ENCODE data around the gene APLNR. TPM values are rescaled to one million over a fixed set of nuclear protein-coding genes. Genes with fewer than 3 reads are reported as not detected.

APLNR gene
- total RNA-seq, 2 donors from 2014 or later: 6.3 to 13.6 TPM

GRCh38 chr11:57269571-57270021 lies 32.5 kb upstream of the APLNR start:
- no peak overlapping the region for H3K4me3 ChIP-seq
- peaks cover 0 to 13% of the 10 kb centered on the region in 2 donors for H3K4me1 ChIP-seq
- no peaks in the 10 kb centered on the region for H3K36me3 ChIP-seq
- no peaks in the 10 kb centered on the region for H3K27me3 ChIP-seq
- no peak for TF ChIP-seq CTCF (IDR thresholded peaks at IDR 0.05)
- H3K9me3 ChIP-seq: peaks cover 0 to 22% of the 10 kb centered on the region in 2 donors
- no peak for DNase-seq (ENCODE audit: low spot score)
- H3K27ac ChIP-seq: no peak overlapping the region

- Histone ChIP-seq H3K9me3 (peaks cover 0 to 9% of the 10 kb centered on the region in 2 donors), H3K27me3 (no peaks in the 10 kb centered on the region), H3K36me3 (no peaks in the 10 kb centered on the region), H3K4me1 (peaks cover 0 to 13% of the 10 kb centered on the region in 2 donors), H3K4me3 (no peak overlapping the region), H3K27ac (no peak overlapping the region)
- no peak for TF ChIP-seq CTCF (IDR thresholded peaks at IDR 0.05)
- DNase-seq (ENCODE audit: low spot score): no peak
Observed at GRCh38 chr11:57266157-57266556, 29.1 kb upstream of the APLNR start.

GRCh38 chr11:57263351-57263750 lies 26.3 kb upstream of the APLNR start:
- no peak for DNase-seq (ENCODE audit: low spot score)
- no peak overlapping the region for H3K4me3 ChIP-seq
- no peak for TF ChIP-seq CTCF (IDR thresholded peaks at IDR 0.05)
- no peaks in the 10 kb centered on the region for H3K4me1 ChIP-seq
- peaks cover 0 to 11% of the 10 kb centered on the region in 2 donors for H3K9me3 ChIP-seq
- H3K36me3 ChIP-seq: no peaks in the 10 kb centered on the region
- no peak overlapping the region for H3K27ac ChIP-seq
- no peaks in the 10 kb centered on the region for H3K27me3 ChIP-seq

- TF ChIP-seq CTCF (IDR thresholded peaks at IDR 0.05): no peak
- DNase-seq (ENCODE audit: low spot score): no peak
- Histone ChIP-seq H3K27ac (no peak overlapping the region), H3K4me3 (no peak overlapping the region), H3K9me3 (peaks cover 0 to 13% of the 10 kb centered on the region in 2 donors), H3K36me3 (no peaks in the 10 kb centered on the region), H3K27me3 (no peaks in the 10 kb centered on the region), H3K4me1 (no peaks in the 10 kb centered on the region)
Observed at GRCh38 chr11:57262157-57262556, 25.1 kb upstream of the APLNR start.

- no peak for TF ChIP-seq CTCF (IDR thresholded peaks at IDR 0.05)
- no peak overlapping the region for H3K27ac ChIP-seq
- no peaks in the 10 kb centered on the region for H3K36me3 ChIP-seq
Observed at GRCh38 chr11:57260937-57261783, 24.1 kb upstream of the APLNR start.

More at GRCh38 chr11:57260937-57261783, 24.1 kb upstream of the APLNR start:
- peaks cover 0 to 19% of the 10 kb centered on the region in 2 donors for H3K9me3 ChIP-seq
- no peak for DNase-seq (ENCODE audit: low spot score)
- no peak overlapping the region for H3K4me3 ChIP-seq
- H3K27me3 ChIP-seq: no peaks in the 10 kb centered on the region
- no peaks in the 10 kb centered on the region for H3K4me1 ChIP-seq
